Measurements from ENCODE around the gene FAH.
"Not testable (repeated sequence)": the region's sequence is repeated elsewhere in the genome, so short reads cannot be mapped to it uniquely, and the experiment has no call there.

FAH gene

GRCh38 chr15:80141916-80142598 is 10.7 kb upstream of the FAH start:
- Histone ChIP-seq H3K4me3 (ENCODE audit: insufficient read depth, low read depth, low read length, poor library complexity, severe bottlenecking) (no peak overlapping the region), H3K36me3 (ENCODE audit: control insufficient read depth, insufficient read depth, low read length) (no peaks in the 10 kb centered on the region), H3K27me3 (replicated peaks; ENCODE audit: control insufficient read depth, insufficient read depth, low read length, poor library complexity, severe bottlenecking) (no peaks in the 10 kb centered on the region), H3K27ac (ENCODE audit: insufficient read depth, low read length, poor library complexity, severe bottlenecking) (no peak overlapping the region), H3K4me1 (ENCODE audit: control insufficient read depth, insufficient read depth, low read length, poor library complexity, severe bottlenecking) (no peaks in the 10 kb centered on the region), H3K9me3 (ENCODE audit: control insufficient read depth, low read length) (no peaks in the 10 kb centered on the region)
- no peak for DNase-seq

GRCh38 chr15:80142646-80143045 is 10.2 kb upstream of the FAH start:
- Histone ChIP-seq H3K27ac (ENCODE audit: insufficient read depth, low read length, poor library complexity, severe bottlenecking) (no peak overlapping the region), H3K4me3 (ENCODE audit: insufficient read depth, low read depth, low read length, poor library complexity, severe bottlenecking) (no peak overlapping the region), H3K27me3 (replicated peaks; ENCODE audit: control insufficient read depth, insufficient read depth, low read length, poor library complexity, severe bottlenecking) (no peaks in the 10 kb centered on the region), H3K4me1 (ENCODE audit: control insufficient read depth, insufficient read depth, low read length, poor library complexity, severe bottlenecking) (no peaks in the 10 kb centered on the region), H3K36me3 (ENCODE audit: control insufficient read depth, insufficient read depth, low read length) (no peaks in the 10 kb centered on the region), H3K9me3 (ENCODE audit: control insufficient read depth, low read length) (no peaks in the 10 kb centered on the region)
- no peak for DNase-seq

GRCh38 chr15:80151148-80151547 is 1.7 kb upstream of the FAH start:
- H3K27ac ChIP-seq (ENCODE audit: insufficient read depth, low read length, poor library complexity, severe bottlenecking), result no peak overlapping the region
- no peak overlapping the region for H3K4me3 ChIP-seq (ENCODE audit: insufficient read depth, low read depth, low read length, poor library complexity, severe bottlenecking)
- no peaks in the 10 kb centered on the region for H3K27me3 ChIP-seq (replicated peaks; ENCODE audit: control insufficient read depth, insufficient read depth, low read length, poor library complexity, severe bottlenecking)
- H3K9me3 ChIP-seq (ENCODE audit: control insufficient read depth, low read length), result no peaks in the 10 kb centered on the region
- no peaks in the 10 kb centered on the region for H3K36me3 ChIP-seq (ENCODE audit: control insufficient read depth, insufficient read depth, low read length)
- DNase-seq, result no peak
- peaks cover 9% of the 10 kb centered on the region for H3K4me1 ChIP-seq (ENCODE audit: control insufficient read depth, insufficient read depth, low read length, poor library complexity, severe bottlenecking)

GRCh38 chr15:80151576-80151975 is 1.2 kb upstream of the FAH start:
- Histone ChIP-seq H3K9me3 (ENCODE audit: control insufficient read depth, low read length) (no peaks in the 10 kb centered on the region), H3K27ac (ENCODE audit: insufficient read depth, low read length, poor library complexity, severe bottlenecking) (no peak overlapping the region), H3K4me1 (ENCODE audit: control insufficient read depth, insufficient read depth, low read length, poor library complexity, severe bottlenecking) (peaks cover 9% of the 10 kb centered on the region), H3K36me3 (ENCODE audit: control insufficient read depth, insufficient read depth, low read length) (no peaks in the 10 kb centered on the region), H3K4me3 (ENCODE audit: insufficient read depth, low read depth, low read length, poor library complexity, severe bottlenecking) (no peak overlapping the region), H3K27me3 (replicated peaks; ENCODE audit: control insufficient read depth, insufficient read depth, low read length, poor library complexity, severe bottlenecking) (no peaks in the 10 kb centered on the region)
- no peak for DNase-seq

GRCh38 chr15:80152180-80152895 is 461 bp upstream of the FAH start:
- Histone ChIP-seq H3K27me3 (replicated peaks; ENCODE audit: control insufficient read depth, insufficient read depth, low read length, poor library complexity, severe bottlenecking) (no peaks in the 10 kb centered on the region), H3K4me3 (ENCODE audit: insufficient read depth, low read depth, low read length, poor library complexity, severe bottlenecking) (peak overlapping the region; percentile 85), H3K9me3 (ENCODE audit: control insufficient read depth, low read length) (no peaks in the 10 kb centered on the region), H3K4me1 (ENCODE audit: control insufficient read depth, insufficient read depth, low read length, poor library complexity, severe bottlenecking) (peaks cover 9% of the 10 kb centered on the region), H3K36me3 (ENCODE audit: control insufficient read depth, insufficient read depth, low read length) (no peaks in the 10 kb centered on the region), H3K27ac (ENCODE audit: insufficient read depth, low read length, poor library complexity, severe bottlenecking) (peak overlapping the region; percentile 64)
- peak; percentile 86 to 93 (median 90) for DNase-seq

- no peak overlapping the region for H3K4me3 ChIP-seq (ENCODE audit: insufficient read depth, low read depth, low read length, poor library complexity, severe bottlenecking)
- no peak for DNase-seq
- H3K36me3 ChIP-seq (ENCODE audit: control insufficient read depth, insufficient read depth, low read length), result no peaks in the 10 kb centered on the region
- no peaks in the 10 kb centered on the region for H3K9me3 ChIP-seq (ENCODE audit: control insufficient read depth, low read length)
- no peaks in the 10 kb centered on the region for H3K27me3 ChIP-seq (replicated peaks; ENCODE audit: control insufficient read depth, insufficient read depth, low read length, poor library complexity, severe bottlenecking)
- H3K27ac ChIP-seq (ENCODE audit: insufficient read depth, low read length, poor library complexity, severe bottlenecking), result no peak overlapping the region
- peaks cover 9% of the 10 kb centered on the region for H3K4me1 ChIP-seq (ENCODE audit: control insufficient read depth, insufficient read depth, low read length, poor library complexity, severe bottlenecking)
These were observed 1.1 kb downstream of the FAH start for GRCh38 chr15:80153900-80154299.

GRCh38 chr15:80154336-80154735 is 1.5 kb downstream of the FAH start:
- no peaks in the 10 kb centered on the region for H3K9me3 ChIP-seq (ENCODE audit: control insufficient read depth, low read length)
- H3K4me3 ChIP-seq (ENCODE audit: insufficient read depth, low read depth, low read length, poor library complexity, severe bottlenecking), result no peak overlapping the region
- DNase-seq, result no peak
- peaks cover 9% of the 10 kb centered on the region for H3K4me1 ChIP-seq (ENCODE audit: control insufficient read depth, insufficient read depth, low read length, poor library complexity, severe bottlenecking)
- no peak overlapping the region for H3K27ac ChIP-seq (ENCODE audit: insufficient read depth, low read length, poor library complexity, severe bottlenecking)
- H3K36me3 ChIP-seq (ENCODE audit: control insufficient read depth, insufficient read depth, low read length), result no peaks in the 10 kb centered on the region
- no peaks in the 10 kb centered on the region for H3K27me3 ChIP-seq (replicated peaks; ENCODE audit: control insufficient read depth, insufficient read depth, low read length, poor library complexity, severe bottlenecking)

- Histone ChIP-seq H3K36me3 (ENCODE audit: control insufficient read depth, insufficient read depth, low read length) (no peaks in the 10 kb centered on the region), H3K27me3 (replicated peaks; ENCODE audit: control insufficient read depth, insufficient read depth, low read length, poor library complexity, severe bottlenecking) (no peaks in the 10 kb centered on the region), H3K9me3 (ENCODE audit: control insufficient read depth, low read length) (no peaks in the 10 kb centered on the region), H3K4me3 (ENCODE audit: insufficient read depth, low read depth, low read length, poor library complexity, severe bottlenecking) (no peak overlapping the region), H3K27ac (ENCODE audit: insufficient read depth, low read length, poor library complexity, severe bottlenecking) (no peak overlapping the region), H3K4me1 (ENCODE audit: control insufficient read depth, insufficient read depth, low read length, poor library complexity, severe bottlenecking) (peaks cover 9% of the 10 kb centered on the region)
- no peak for DNase-seq
These were observed 2.2 kb downstream of the FAH start for GRCh38 chr15:80155001-80155377.

GRCh38 chr15:80155378-80156175 is 2.8 kb downstream of the FAH start:
- peaks cover 13% of the 10 kb centered on the region for H3K4me1 ChIP-seq (ENCODE audit: control insufficient read depth, insufficient read depth, low read length, poor library complexity, severe bottlenecking)
- not testable (repeated sequence) for H3K9me3 ChIP-seq (ENCODE audit: control insufficient read depth, low read length); H3K27me3 ChIP-seq (replicated peaks; ENCODE audit: control insufficient read depth, insufficient read depth, low read length, poor library complexity, severe bottlenecking); H3K36me3 ChIP-seq (ENCODE audit: control insufficient read depth, insufficient read depth, low read length); H3K4me3 ChIP-seq (ENCODE audit: insufficient read depth, low read depth, low read length, poor library complexity, severe bottlenecking); H3K27ac ChIP-seq (ENCODE audit: insufficient read depth, low read length, poor library complexity, severe bottlenecking); DNase-seq

All from effector memory CD4-positive, alpha-beta T cell (primary cell).